ENCODE data around the gene ABLIM1. TPM values are rescaled to one million over a fixed set of nuclear protein-coding genes. Genes with fewer than 3 reads are reported as not detected.

Gene ABLIM1
- total and polyA plus RNA-seq, 2 of the 13 experiments (the other 11 are each of a cell fraction or from before 2014, with no cell fraction given) = 59.4 to 92.7 TPM

GRCh38 chr10:114384181-114384580 is 273.9 kb downstream of the ABLIM1 start (continued):
- TF ChIP-seq PCBP1 (IDR thresholded peaks at IDR 0.05; ENCODE audit: borderline replicate concordance, low read depth, low read length) (no peak), ZHX1 (CRISPR knock-in tag; IDR thresholded peaks at IDR 0.05; ENCODE audit: low read depth) (no peak), GATA4 (IDR thresholded peaks at IDR 0.05; ENCODE audit: borderline replicate concordance, low read depth) (no peak), RFXAP (CRISPR knock-in tag; IDR thresholded peaks at IDR 0.05; ENCODE audit: borderline replicate concordance) (no peak), ZFP36L1 (CRISPR knock-in tag; IDR thresholded peaks at IDR 0.05) (no peak), ZNF782 (CRISPR knock-in tag; IDR thresholded peaks at IDR 0.05; ENCODE audit: borderline replicate concordance) (no peak), ZNF883 (CRISPR knock-in tag; IDR thresholded peaks at IDR 0.05; ENCODE audit: not compliant biosample characterization) (no peak), ZNF879 (CRISPR knock-in tag; IDR thresholded peaks at IDR 0.05) (no peak), TIGD3 (CRISPR knock-in tag; IDR thresholded peaks at IDR 0.05; ENCODE audit: borderline replicate concordance) (no peak), ADNP (CRISPR knock-in tag; IDR thresholded peaks at IDR 0.05) (no peak), RFX1 (IDR thresholded peaks at IDR 0.05) (no peak)

Small RNAs within 50 kb of the gene (small RNA-seq; reads per million reads assigned to genes)
- 0 reads per million in 3 experiments for gene RN7SL384P (ENCODE audit: insufficient read depth in 2 of 3, insufficient read length in 3 of 3, low read depth in 2 of 3, low replicate concordance in 1 of 3)

Other genes with a start within 250 kb of the ABLIM1 start
- gene FHIP2A, start 163.5 kb upstream of the ABLIM1 start, total RNA-seq (2016; rRNA removed; fragmentation: Illumina TruSeq; extraction: Trizol) = 8.3 and 9.0 TPM in 2 replicates
- 6.2 and 6.5 TPM in 2 replicates for gene FHIP2A, start 163.5 kb upstream of the ABLIM1 start, polyA plus RNA-seq (2011; rRNA removed)

Measured in HepG2 (cell line).